Fibroblast of upper back skin (primary cell): ENCODE measurements around the gene LIN52.

Source experiments
- DNase-seq: peaks from one replicate; pipeline ENCODE4 v3.0.0-alpha.2; 2013

LIN52 gene

DNA sequence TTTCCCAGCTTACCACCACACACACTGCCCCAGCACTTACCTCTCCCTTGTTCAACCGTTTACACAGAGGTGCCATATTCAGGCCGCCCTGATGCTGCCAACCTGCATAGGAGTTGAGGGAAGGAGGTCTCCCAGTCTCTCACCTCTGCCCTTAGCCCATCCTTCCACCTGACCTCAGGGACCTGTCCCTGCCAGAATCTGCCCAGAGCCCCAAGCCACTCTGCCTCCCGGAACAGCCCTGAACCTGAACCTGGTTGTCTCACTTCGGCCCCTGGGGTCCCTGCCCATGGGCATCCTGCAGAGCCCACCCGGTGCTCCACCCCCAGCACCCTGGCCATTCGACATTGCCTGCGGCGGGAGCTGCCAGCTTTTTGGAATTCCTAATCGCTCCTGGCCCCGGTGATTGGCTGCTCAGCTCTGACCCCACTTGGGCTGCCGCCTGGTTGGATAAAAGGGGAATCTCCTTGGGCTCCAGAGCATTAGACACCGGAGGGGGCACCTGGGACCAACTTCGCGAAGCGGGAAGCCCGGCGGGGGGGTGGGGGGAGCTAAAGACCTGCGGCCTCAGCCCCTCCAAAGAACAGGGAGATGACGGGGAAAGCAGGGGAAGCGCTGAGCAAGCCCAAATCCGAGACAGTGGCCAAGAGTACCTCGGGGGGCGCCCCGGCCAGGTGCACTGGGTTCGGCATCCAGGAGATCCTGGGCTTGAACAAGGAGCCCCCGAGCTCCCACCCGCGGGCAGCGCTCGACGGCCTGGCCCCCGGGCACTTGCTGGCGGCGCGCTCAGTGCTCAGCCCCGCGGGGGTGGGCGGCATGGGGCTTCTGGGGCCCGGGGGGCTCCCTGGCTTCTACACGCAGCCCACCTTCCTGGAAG is 154.5 kb downstream of the LIN52 start, which contains the start of gene VSX2:
VSX2 (plus strand) TSS at position 476 of the 874 bp plus-strand sequence; CDS start at position 589, 113 bp downstream.
- no peak for DNase-seq

- DNase-seq = no peak
These were observed 155.4 kb downstream of the LIN52 start for GRCh38 chr14:74239848-74240793.

DNA sequence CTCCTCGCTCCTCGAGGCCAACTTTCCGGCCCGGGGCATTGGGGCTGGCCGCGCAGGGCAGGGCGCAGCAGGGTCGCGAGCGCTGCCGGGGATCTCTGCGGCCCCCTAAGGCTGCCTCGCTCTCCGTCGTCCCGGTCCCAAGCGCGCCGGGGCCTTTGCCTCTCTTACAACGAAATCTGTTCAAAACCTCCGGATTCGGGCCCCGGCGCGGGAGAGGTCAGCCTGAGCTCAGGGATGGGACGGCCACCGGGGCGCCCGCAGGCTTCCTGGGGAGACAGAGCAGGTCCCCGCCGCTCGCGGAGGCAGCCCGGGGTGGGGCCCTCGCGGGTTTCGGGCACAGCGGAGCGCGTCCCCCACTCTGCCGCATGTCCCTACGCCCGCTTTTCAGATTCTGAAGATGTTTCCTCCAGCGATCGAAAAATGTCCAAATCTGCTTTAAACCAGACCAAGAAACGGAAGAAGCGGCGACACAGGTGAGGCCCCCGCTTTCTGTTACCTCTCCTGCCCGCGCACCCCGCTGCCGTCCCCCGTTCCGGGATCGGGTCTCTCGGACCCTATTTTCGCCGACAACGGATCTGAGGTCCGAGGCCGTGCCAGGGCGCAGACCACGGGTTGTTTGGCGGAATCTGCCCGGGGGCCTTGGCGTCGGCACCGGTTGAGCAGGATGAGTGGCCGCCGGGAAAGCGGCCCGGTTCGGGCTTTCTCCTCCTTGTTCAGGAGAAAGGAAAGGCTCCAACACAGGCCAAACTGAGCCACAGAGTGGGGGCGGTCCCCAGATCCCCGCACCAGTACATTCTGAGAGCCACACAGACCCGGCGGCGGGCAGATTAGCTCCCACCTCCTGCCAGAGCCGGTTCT is 156.3 kb downstream of the LIN52 start:
- no peak for DNase-seq

GRCh38 chr14:74241652-74242017 is 156.9 kb downstream of the LIN52 start:
- no peak for DNase-seq

- no peak for DNase-seq
These were observed 157.4 kb downstream of the LIN52 start for GRCh38 chr14:74242021-74242779.

DNA sequence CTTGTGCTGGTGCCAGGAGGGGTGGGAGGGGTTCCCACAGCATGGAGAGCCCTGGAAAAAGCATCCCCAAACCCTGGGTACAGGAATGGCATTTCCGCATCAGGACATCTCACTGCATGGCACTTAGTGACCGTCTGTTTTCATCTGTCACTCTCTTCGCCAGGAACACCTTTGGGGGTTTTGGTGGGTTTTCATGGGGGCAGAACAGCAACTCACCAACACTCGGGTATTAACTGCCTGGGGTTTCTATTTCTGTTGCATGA is 158.0 kb downstream of the LIN52 start:
- no peak for DNase-seq

DNA sequence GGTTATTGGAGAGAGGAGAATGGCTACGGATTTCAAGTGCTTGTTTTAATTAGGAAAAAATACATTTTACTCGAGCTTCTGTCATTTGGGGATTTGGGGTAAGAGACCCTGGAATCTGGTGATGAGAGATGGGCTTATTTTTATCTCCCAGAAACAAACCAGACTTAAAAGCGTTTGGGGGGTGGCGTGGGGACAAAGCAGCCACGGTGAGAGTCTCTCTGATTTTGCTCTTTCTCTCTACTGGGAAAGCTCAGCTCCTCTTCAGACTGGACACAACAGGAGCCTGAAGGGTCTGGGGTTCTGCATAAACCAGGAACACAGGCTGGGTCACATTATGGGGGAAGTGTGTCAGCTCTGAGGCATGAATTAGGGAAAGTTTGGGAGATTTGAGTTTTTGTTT is 158.3 kb downstream of the LIN52 start:
- no peak for DNase-seq

GRCh38 chr14:74244115-74244514 is 159.4 kb downstream of the LIN52 start:
- DNase-seq = no peak

- no peak for DNase-seq
These were observed 160.5 kb downstream of the LIN52 start for GRCh38 chr14:74245292-74245691.

GRCh38 chr14:74246542-74246941 is 161.8 kb downstream of the LIN52 start:
- DNase-seq = no peak

GRCh38 chr14:74248017-74248416 is 163.3 kb downstream of the LIN52 start:
- DNase-seq = no peak

- DNase-seq = no peak
These were observed 164.9 kb downstream of the LIN52 start for GRCh38 chr14:74249433-74250375.
